NCI-H446 (cell line): ENCODE measurements around the gene PARP11.

ENCODE experiments used
- DNase-seq, 2 experiments: peaks; one replicate each; lab custom pipeline; 2025; lab: John Stamatoyannopoulos, UW

Gene PARP11

GRCh38 chr12:3872800-3873636, at the start of gene PARP11:
TSS of gene PARP11 (minus strand) at chr12:3873399. CDS start at chr12:3873229, 170 bp downstream.
- peak; percentile 67 to 95 for DNase-seq

GRCh38 chr12:3922033-3922432, 48.8 kb upstream of the PARP11 start:
- DNase-seq, result no peak

DNA sequence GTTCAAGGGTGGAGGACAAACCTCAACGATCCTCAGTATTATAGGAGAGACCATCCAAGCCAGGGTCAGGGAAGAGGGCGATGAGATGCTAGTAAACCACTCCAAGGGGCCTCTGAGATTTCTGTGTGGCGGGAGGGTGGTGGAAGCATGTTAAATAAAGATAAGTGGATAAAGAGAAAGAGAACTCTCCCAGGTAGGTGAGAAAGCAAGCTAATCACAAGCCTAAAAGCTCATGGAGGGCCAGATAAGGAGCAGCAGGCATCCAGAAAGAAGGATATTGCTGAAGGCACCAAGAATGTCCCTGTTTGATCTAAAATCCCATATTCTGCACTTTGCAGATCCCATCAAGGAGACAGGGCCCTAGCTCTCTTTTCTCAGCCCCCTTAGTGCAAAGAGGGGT, 48.3 kb upstream of the PARP11 start:
- DNase-seq, result no peak

GRCh38 chr12:3921151-3921471, 47.9 kb upstream of the PARP11 start:
- DNase-seq, result no peak

GRCh38 chr12:3920351-3921150, 47.4 kb upstream of the PARP11 start:
- DNase-seq, result no peak

- DNase-seq, result no peak
Observed at GRCh38 chr12:3913278-3913677, 40.1 kb upstream of the PARP11 start.

GRCh38 chr12:3912863-3913262, 39.7 kb upstream of the PARP11 start:
- no peak for DNase-seq

- DNase-seq, result no peak
Observed at GRCh38 chr12:3911409-3911808, 38.2 kb upstream of the PARP11 start.

DNA sequence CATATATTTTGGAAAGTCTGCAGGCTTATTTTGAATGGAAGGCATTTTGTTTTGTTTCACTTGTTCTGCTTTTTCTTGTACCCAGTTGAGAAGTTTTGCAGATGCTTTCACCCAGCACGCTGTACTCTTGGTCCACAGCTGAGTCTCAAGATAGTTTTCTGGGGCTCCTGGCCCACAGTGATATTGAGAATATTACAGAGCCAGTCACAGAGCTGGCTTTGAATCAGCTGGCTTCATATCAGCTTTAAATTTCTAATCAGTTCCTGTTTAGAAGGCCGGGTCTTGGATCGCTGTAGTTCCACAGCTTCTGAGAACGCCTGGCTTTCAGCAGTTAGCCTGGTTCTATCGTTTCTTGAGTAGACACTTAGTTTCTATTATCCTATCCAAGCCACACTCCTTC, 32.5 kb upstream of the PARP11 start:
- DNase-seq, result no peak

DNA sequence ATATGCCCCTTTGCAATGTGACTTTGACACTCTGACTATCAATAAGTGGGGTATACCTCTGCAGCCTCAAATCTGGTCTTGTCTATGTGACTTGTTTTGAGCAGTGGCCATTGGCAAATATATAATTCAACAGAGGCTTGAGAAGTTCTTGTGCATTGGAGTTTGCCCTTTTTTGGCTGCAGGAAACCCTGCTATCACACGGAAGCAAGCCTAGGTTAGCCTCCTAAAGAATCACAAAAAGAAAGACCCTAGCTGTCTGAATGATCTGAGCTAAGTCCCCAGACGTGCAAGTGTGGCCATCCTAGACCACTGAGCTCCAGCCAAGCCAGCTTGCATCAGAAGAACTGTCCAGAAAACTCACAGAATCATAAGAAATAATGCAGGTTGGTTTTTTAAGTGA, 31.8 kb upstream of the PARP11 start:
- no peak for DNase-seq

DNA sequence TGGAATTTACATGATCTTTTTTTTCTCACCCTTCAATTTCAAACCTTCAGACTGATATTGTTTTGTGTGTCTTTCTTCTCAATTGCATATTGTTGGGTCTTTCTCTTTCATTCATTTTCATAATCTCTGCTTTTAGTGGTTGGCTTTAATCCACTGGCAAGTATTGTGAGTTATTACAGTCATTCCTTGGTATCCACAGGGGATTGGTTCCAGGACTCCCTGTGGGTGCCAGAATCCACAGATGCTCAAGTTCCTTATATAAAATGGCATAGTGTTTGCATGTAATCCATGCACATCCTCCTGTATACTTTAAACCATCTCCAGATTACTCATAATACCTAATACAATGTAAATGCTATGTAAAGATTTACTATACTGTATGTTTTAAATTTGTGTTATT, 29.7 kb upstream of the PARP11 start:
- no peak for DNase-seq

DNA sequence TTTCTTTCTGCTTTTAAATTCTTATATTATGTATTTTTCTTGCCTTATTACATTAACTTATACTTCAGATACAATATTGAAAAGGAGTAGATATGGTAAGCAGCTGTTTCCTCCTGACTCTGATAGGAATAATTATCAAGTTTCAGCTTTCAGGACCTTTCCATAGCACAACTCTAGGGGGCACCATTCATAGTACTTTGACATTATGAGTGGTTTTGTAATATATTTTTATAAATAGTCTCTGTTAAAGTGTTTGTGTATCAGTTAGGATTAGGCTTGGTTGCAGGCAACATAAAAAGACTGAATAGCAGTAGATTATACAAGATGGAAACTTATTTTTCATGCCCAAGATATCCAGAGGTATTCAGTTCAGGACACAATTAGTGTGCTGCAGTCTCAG, 27.9 kb upstream of the PARP11 start:
- no peak for DNase-seq

DNA sequence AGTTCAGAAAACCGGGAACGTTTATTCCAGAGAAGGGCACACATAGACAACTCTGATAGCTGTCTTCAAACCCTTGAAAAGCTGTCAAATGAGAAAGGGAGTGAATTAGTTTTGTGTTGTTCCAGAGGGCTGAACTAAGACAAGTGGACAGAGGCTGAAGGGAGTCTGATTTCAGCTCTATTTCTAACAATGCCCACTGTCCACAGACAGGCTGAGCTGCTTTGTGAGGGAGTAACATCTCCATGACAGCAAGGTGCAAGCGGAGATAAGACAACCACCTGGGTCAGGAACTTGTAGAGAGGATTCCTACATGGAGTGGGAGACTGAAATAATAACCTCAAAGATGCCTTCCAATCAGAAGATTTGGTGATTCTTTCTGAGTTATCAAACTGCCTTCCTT, 25.6 kb upstream of the PARP11 start:
- DNase-seq, result no peak

DNA sequence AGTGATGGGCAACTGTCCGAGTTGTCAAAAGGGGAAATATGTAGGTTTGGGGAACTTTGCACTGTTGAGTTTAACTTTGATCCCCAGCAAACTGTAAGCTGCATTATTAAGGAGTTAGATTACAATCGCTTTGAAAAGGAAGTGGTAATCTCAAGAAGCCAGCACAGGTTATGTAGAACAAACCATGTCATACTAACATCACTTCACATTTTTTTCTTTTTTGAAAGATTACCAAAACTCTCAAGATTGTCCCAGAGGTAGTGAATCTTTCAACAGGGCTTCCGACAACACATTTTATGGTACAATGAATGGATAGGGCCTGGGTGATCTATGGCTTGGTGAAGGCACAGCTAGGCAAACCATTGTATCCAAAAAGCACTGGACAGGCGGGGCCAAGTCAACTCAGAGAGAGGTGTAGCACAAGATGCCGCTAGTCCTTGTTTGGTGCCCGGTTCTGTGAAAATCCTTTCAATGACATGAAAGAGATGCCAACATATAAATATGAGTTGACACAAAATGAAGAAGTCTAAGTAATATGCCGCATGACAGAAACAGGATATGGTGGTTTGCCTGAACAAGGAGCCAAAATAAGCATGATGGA, 24.3 kb upstream of the PARP11 start:
- no peak for DNase-seq

DNA sequence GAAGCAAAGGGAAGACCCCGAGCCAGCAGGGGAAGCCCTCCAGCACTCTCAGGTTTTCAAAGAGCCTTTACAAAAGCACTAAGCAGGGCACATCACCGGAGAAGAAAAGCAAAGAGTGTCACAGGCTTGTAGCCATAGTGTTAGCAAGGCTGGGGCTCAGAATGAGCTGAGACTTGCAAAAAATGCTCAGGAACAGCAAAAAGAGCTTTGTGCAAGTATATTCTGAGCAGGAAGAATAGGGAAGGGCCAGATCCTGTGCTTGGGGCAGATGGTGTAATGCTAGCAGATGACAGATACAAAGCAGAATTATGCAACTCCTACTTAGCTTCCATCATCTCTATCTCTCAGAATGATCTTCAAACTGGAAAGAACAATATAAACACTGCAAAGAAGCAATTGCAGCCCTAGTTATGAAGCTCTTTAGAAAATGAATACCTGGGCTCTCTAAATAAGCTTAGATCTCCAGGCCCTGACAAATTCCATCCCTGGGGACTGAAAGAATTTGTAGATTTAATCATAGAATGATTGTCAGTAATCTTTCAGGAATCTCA, 23.7 kb upstream of the PARP11 start:
- no peak for DNase-seq

GRCh38 chr12:3896356-3896755, 23.2 kb upstream of the PARP11 start:
- no peak for DNase-seq

DNA sequence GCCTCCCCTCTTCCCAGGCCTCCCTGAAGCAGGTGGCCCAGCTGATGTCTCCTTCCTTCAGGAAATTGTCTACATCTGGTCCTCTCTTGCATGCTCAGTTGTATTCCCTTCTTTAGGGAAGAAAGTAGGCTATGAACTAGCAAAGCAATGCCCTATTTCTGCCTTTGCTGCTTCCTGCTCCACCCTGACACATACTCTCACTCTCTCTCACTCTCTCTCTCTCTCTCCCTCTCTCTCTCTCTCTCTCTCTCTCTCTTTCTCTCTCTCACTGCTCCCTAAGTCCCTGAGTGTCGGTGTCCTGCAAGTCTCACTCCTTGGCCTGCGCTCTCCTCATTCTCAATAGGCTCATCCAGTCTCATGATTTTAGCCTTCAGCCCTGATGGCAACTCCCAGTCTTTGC, 19.4 kb upstream of the PARP11 start:
- no peak for DNase-seq

DNA sequence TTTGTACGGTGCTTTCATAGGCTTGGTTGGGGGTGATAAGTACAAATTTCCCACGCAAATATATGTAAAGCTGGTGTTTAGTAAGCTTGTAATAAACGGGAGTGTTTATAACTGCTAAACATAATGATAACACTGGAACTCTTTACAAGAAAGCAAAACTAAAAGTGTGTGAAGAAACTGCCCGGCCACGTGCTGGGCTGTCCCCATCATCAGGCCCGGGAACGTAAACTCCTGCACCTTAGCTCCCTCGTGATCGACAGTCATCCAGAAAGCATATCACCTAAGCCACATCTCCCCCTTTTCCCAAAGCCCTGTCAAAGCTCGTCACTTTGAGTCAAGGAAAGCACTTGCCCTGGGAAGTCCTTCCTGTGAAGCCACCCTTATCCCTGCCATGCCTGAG, 18.0 kb upstream of the PARP11 start:
- no peak for DNase-seq

DNA sequence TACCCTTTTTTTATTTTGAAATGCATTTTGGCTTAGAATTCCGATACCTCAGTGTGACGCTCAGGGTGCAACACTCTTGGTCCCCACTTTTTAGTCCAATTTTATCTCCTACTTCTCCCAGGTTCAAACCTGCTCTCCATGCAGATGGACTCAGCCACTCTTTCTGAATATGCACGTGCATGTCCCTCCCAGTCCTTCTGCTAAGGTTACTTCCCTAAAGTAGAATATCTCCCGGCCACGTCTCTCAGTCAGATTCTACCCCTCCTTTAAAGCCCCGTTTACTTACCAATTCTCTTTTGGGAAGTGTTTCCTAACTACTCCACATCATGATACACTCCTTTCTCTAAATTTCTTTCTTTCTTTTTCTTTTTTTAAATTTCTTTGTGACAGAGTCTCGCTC, 15.5 kb upstream of the PARP11 start:
- no peak for DNase-seq

DNA sequence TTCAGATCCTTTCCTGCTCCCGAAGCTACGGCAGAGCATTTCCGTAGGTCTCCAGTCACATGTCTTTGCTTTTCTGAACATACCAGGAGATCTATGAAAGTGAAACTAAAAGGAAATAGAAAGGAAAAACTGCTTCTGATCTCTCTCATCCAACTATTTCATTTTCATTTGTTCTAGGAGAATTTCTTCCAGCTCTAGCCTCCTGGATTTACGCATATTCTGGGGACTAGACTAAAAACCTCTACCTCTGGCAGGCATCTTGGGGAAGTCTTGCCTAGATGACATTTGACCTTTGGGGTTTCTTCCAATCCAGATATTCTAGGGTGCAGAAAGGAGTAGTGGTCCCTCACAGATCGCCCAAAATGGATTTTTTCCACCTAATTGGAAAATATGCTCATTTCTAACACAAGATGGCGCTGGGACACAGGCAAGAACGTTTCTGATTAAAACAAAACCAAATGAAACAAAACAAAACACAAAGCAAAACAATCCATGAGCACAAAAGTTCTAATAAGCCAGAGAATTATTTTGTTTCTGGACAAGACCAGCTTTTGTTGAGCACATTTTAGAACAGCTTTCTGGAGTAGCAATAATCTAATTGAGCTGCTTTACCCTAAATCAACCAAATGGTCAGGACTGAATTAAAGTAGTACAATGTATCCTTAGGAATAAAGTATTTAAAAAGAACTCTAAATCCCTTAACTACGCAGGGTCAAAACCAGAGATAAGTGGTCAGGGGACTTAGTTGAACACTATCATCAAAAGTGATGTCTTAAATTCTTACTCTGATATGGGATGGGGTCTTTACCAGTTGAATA, 12.3 kb upstream of the PARP11 start:
- peak; percentile 10 to 43 for DNase-seq

- DNase-seq, result no peak
Observed at GRCh38 chr12:3884671-3885070, 11.5 kb upstream of the PARP11 start.
